NCI-H2107 treated with DMSO at 0.1 percent for 48 hours (cell line): ENCODE results near the gene CACNG7.

ENCODE experiments used
- DNase-seq: peaks from one replicate; lab custom pipeline; 2025; ENCODE audit not compliant: unreplicated experiment; lab: John Stamatoyannopoulos, UW

The CACNG7 gene

DNA sequence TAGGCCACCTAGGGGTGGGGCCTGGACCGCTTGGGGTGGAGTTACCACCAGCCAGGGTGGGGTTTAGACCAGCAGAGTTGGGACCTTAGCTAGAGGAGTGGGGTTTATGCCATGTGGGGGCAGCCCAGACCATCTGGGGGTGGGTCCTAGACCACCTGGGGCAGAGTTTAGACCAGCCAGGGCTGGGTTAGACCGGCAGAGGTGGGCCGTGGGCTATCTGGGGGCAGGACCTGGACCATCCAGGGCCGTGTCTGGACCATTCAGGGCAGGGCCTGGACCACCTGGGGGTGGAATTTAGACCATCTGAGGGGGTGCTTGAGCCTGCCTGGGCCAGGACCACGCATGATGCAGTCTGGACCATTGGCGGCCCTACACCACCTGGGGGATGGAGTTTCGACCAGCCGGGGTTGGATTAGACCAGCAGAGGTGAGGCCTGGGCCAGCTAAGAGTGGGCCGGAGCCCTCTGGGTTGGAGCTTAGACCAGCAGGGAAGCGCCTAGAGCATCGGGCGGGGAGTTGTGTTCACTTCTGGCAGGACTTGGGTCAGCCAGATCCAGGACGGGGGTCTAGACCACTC is 72.4 kb downstream of the CACNG7 start:
- DNase-seq = no peak

DNA sequence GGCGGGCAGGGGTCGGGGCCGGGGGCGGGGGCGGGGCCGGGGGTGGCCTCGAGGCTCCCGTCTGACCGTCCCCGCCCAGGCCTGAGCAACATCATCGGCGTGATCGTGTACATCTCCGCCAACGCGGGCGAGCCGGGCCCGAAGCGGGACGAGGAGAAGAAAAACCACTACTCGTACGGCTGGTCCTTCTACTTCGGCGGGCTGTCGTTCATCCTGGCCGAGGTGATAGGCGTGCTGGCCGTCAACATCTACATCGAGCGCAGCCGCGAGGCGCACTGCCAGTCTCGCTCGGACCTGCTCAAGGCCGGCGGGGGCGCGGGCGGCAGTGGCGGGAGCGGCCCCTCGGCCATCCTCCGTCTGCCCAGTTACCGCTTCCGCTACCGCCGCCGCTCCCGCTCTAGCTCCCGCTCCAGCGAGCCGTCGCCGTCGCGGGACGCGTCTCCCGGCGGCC is 72.9 kb downstream of the CACNG7 start:
- DNase-seq = no peak

DNA sequence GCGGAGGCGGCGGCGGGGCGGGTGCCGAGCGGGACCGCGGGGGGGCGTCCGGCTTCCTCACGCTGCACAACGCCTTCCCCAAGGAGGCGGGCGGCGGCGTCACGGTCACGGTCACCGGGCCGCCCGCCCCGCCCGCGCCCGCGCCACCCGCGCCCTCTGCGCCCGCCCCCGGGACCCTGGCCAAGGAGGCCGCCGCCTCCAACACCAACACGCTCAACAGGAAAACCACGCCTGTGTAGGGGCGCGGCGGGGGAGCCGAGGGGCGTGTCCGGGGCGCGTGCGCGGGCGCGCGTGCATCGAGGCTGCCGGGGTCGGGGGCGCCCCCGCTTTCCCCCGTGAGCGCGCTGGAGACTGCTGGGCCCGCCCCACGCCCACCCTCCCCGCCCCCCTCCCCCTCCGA is 73.5 kb downstream of the CACNG7 start:
- no peak for DNase-seq

DNA sequence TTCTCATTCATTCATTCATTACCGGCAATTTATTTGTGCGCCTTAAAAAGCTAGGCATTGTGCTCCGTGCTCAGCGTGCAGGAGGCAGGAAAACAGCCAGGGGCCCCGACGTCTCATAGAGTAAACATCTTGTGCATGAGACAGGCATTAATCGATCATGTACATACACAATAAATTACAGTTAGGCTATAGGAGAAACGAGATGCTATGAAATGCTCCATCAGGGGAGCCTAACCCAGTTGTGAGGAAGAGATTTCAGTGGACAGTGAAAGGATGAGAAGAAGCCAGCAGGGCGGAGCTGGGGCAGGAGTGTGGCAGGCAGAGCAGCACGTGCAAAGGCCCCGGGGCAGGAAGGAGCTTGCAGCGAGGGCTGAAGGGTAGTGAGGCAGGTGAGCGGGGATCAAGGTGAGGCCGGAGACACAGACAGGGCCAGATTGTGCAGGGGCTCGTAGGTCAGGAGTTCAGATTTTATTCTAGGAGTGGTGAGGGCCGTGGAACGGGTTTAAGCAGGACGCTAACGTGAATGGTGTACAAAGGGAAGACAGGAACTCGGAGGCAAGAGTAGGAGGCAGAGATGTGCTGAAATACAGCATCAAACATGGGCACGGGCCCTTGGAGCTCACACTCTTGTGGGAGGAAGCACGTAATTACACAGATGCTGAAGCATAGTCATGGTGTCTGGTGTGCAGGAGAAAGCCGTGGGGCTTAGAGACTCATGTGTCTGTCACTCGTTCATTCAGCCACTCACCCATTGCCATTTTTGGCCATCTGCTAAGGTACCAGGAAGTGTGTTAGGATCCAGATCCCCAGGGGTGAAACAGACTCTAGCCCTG is 74.6 kb downstream of the CACNG7 start:
- DNase-seq = no peak

DNA sequence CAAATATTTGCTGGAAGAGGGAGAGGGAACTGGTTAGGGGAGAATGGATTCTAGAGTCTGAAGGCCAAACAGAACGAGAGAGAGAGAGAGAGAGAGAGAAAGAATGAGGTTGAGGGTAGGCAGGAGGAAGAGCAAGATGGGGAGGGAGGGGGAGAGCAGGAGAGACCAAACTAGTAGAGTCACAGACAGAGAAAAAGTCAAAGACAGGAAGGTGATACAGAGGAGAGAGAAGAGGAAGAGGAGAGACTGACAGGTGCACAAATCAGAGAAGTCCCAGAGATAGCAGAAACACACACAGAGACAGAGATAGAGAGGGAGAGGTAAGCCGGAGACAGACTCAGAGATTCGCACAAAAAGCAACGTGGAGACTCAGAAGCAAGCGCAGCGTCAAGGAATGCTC is 76.8 kb downstream of the CACNG7 start:
- DNase-seq = no peak

DNA sequence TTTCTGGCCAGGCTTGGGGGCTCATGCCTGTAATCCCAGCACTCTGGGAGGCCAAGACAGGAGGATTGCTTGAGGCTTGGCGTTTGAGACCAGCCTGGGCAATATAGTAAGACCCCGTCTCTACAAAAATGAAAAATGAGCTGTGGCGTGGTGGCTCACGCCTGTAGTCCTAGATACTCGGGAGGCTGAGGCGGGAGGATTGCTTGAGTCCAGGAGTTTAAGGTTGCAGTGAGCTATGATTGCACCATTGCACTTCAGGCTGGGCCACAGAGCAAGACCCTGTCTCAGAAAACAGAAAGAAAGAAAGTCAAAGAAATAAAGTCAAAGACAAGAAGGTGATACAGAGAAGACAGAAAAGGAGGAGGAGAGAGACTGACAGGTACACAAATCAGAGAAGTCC is 79.9 kb downstream of the CACNG7 start:
- DNase-seq = no peak

DNA sequence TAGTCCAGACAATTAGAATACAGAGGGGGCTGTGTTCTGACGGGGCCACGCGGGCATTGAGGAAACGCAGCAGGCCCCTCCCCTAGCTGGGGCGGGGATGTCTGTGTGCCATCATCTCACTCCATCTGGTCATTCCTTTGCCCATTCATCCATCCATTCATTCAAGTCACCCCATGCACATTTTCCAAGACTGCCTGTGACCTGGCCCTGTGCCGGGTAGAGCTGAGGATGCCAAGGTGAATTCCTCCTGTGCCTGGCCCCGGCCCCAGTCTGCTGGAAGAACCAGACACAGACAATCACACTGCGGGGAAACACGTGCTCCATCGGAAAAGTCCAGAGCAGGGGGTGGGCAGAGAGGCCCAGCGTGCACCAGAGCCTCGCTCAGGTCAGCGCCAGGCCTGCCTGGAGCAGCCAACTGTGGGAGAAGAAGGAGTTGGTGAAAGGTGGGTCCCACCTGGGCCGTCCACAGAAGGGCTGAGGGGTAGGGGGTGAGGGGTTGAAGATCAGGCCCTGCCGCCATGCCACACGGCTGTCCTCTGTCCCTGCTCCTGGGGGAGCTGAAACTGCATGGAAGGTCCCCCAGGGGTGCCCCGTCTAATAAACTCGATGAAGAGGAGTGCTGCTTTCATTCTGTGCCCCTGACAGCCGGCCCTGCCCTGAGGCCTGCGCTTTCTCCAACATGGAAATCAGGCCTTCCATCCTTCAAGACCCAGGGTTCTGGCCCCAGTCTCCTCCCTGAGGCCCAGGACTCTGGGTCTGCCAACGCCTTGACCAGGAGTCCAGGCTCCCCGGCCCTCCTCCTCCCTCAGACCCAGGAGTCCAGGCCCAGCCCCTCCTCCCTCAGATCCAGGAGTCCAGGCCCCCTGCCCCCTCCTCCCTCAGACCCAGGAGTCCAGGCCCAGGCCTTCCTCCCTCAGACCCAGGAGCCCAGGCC is 80.8 kb downstream of the CACNG7 start:
- DNase-seq = no peak

DNA sequence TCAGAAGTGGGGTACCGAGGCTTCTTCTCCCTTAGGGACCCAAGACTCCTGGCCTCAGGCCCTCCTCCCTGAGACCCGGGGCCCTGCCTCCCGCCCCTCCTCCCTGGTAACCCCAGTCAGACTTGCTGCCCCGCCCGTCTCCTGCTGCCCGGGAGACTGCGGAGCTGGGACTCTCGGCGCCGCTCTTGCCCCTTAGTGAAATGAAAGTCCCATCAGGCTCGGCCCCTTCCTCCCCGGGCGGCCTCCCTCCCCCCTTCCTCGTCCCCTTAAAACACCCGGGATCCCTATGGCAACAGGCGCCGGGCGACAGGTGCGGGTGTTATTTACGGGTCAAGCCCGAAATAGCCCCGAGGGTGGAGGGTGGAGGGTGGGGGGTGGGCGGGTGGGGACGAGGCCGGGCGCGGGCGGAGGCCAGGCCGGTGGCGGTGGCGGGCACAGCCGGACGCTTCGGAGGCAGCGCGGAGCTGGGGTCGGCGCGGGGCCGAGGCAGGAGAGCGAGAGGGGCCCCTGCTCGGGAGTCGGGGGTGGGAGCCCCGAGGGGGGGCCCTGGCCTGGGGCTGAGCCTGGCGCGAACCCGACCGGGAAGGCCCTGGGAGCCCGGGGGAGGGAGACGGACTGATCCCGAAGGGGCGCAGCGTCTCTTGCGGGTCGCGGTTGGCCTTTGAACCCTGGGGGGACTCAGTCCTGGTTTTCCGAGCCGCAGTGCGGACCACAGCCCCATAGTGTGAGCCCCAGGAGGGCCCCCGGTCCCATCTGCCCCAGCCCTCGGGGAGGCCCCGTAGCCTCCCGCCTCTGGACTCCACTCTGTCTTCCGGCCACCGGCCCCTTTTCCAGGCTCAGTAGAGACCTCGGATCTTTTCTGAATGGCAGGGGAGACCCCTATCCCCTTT is 82.4 kb downstream of the CACNG7 start, which contains the start of gene CACNG6:
Gene CACNG6 (plus strand): TSS at position 414 of the 890 bp plus-strand sequence. CDS start 1,241 bp downstream, outside the sequence.
- no peak for DNase-seq

DNA sequence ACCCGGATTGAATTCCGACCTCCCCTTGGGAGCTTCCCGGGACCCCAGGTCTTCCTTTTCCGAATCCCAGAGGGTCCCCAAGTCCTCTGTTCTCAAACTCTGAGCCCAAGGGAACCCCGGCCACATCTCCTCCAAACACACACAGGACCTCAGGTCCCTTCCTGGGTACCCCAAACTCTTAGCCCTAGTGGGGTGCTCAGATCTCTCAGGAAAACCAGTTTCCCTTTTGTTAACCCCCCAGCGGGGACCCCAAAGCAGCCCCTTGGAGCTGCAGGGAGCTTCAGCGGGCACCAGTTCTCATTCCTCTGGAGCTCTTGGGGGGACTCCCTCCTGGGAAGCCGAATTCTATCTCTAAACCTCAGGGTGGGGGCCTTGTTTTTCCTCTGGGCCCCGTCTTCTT is 83.1 kb downstream of the CACNG7 start:
- DNase-seq = no peak

DNA sequence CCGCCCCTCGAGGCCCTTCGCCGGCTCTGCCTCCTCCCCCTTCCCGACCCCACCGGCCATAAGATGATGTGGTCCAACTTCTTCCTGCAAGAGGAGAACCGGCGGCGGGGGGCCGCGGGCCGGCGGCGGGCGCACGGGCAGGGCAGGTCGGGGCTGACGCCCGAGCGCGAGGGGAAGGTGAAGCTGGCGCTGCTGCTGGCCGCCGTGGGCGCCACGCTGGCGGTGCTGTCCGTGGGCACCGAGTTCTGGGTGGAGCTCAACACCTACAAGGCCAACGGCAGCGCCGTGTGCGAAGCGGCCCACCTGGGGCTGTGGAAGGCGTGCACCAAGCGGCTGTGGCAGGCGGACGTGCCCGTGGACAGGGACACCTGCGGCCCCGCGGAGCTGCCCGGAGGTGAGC is 83.7 kb downstream of the CACNG7 start:
- DNase-seq = no peak

DNA sequence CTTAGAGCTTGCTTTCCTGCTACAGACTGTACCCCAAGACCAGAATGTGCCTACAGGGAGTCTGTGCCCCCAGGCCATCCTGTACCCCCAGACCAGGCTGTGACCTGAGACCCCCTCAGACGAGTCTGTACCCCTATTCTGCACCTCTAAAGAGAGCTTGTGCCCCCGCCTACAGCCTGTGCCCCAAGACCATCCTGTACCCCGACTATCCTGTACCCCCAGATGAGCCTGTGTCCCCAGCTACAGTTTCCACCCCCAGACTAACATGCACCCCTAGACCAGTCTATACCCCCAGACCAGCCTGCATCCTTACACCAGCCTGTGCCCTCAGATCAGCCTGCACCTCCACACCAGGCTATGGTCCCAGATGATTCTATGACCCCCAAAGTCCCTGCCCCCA is 84.4 kb downstream of the CACNG7 start:
- DNase-seq = no peak
